Measurements from ENCODE around the gene GPR27.

GPR27 gene

GRCh38 chr3:71760140-71760539 lies 6.5 kb downstream of the GPR27 start:
- H3K27ac ChIP-seq (ENCODE audit: low read length): no peak overlapping the region
- H3K4me1 ChIP-seq (ENCODE audit: control insufficient read depth, insufficient read depth, low read length): peaks cover 1% of the 10 kb centered on the region; the same call in 1 of the 2 replicates
- whole genome bisulfite sequencing (ENCODE audit: insufficient coverage, insufficient read length): no CpG with 5 or more reads among the region's 1 CpG
- no peaks in the 10 kb centered on the region for H3K36me3 ChIP-seq (ENCODE audit: control insufficient read depth, insufficient read depth, low read length)
- no peaks in the 10 kb centered on the region for H3K9me3 ChIP-seq (ENCODE audit: control insufficient read depth, insufficient read depth, low read length)
- H3K4me3 ChIP-seq (ENCODE audit: low read length): no peak overlapping the region
- peaks cover 3% of the 10 kb centered on the region; the same call in 1 of the 2 replicates for H3K27me3 ChIP-seq (ENCODE audit: control insufficient read depth, insufficient read depth, low read length)
- DNase-seq (ENCODE audit: low read depth, low spot score): no peak

GRCh38 chr3:71763426-71763825 lies 9.8 kb downstream of the GPR27 start:
- H3K27me3 ChIP-seq (ENCODE audit: control insufficient read depth, insufficient read depth, low read length): no peaks in the 10 kb centered on the region
- H3K27ac ChIP-seq (ENCODE audit: low read length): no peak overlapping the region
- no peaks in the 10 kb centered on the region for H3K4me1 ChIP-seq (ENCODE audit: control insufficient read depth, insufficient read depth, low read length)
- no peaks in the 10 kb centered on the region for H3K36me3 ChIP-seq (ENCODE audit: control insufficient read depth, insufficient read depth, low read length)
- H3K4me3 ChIP-seq (ENCODE audit: low read length): no peak overlapping the region
- no CpG with 5 or more reads among the region's 5 CpGs for WGBS (ENCODE audit: insufficient coverage, insufficient read length)
- no peaks in the 10 kb centered on the region; the same call in 1 of the 2 replicates for H3K9me3 ChIP-seq (ENCODE audit: control insufficient read depth, insufficient read depth, low read length)
- no peak for DNase-seq (ENCODE audit: low read depth, low spot score)

- H3K27me3 ChIP-seq (ENCODE audit: control insufficient read depth, insufficient read depth, low read length): no peaks in the 10 kb centered on the region
- H3K4me1 ChIP-seq (ENCODE audit: control insufficient read depth, insufficient read depth, low read length): peaks cover 4% of the 10 kb centered on the region; the same call in 1 of the 2 replicates
- 100% methylated on average over 1 of the region's 5 CpGs for WGBS (ENCODE audit: insufficient coverage, insufficient read length)
- H3K4me3 ChIP-seq (ENCODE audit: low read length): no peak overlapping the region
- H3K27ac ChIP-seq (ENCODE audit: low read length): no peak overlapping the region
- H3K9me3 ChIP-seq (ENCODE audit: control insufficient read depth, insufficient read depth, low read length): no peaks in the 10 kb centered on the region; the same call in 1 of the 2 replicates
- DNase-seq (ENCODE audit: low read depth, low spot score): no peak
- no peaks in the 10 kb centered on the region for H3K36me3 ChIP-seq (ENCODE audit: control insufficient read depth, insufficient read depth, low read length)
Observed at GRCh38 chr3:71771126-71771525, 17.5 kb downstream of the GPR27 start.

- no peak for DNase-seq (ENCODE audit: low read depth, low spot score)
- no CpG with 5 or more reads among the region's 1 CpG for WGBS (ENCODE audit: insufficient coverage, insufficient read length)
Observed at GRCh38 chr3:71771884-71772283, 18.2 kb downstream of the GPR27 start.

GRCh38 chr3:71776538-71776937 lies 22.9 kb downstream of the GPR27 start:
- H3K4me3 ChIP-seq (ENCODE audit: low read length): no peak overlapping the region
- H3K4me1 ChIP-seq (ENCODE audit: control insufficient read depth, insufficient read depth, low read length): peaks cover 2% of the 10 kb centered on the region; the same call in 1 of the 2 replicates
- no peak for DNase-seq (ENCODE audit: low read depth, low spot score)
- H3K9me3 ChIP-seq (ENCODE audit: control insufficient read depth, insufficient read depth, low read length): no peaks in the 10 kb centered on the region
- H3K36me3 ChIP-seq (ENCODE audit: control insufficient read depth, insufficient read depth, low read length): no peaks in the 10 kb centered on the region
- H3K27me3 ChIP-seq (ENCODE audit: control insufficient read depth, insufficient read depth, low read length): no peaks in the 10 kb centered on the region
- no peak overlapping the region for H3K27ac ChIP-seq (ENCODE audit: low read length)
- no CpG with 5 or more reads among the region's 6 CpGs for WGBS (ENCODE audit: insufficient coverage, insufficient read length)

More at GRCh38 chr3:71771884-71772283, 18.2 kb downstream of the GPR27 start:
- Histone ChIP-seq H3K27me3 (ENCODE audit: control insufficient read depth, insufficient read depth, low read length) (no peaks in the 10 kb centered on the region), H3K9me3 (ENCODE audit: control insufficient read depth, insufficient read depth, low read length) (no peaks in the 10 kb centered on the region; the same call in 1 of the 2 replicates), H3K36me3 (ENCODE audit: control insufficient read depth, insufficient read depth, low read length) (no peaks in the 10 kb centered on the region), H3K27ac (ENCODE audit: low read length) (no peak overlapping the region), H3K4me1 (ENCODE audit: control insufficient read depth, insufficient read depth, low read length) (peaks cover 4% of the 10 kb centered on the region; the same call in 1 of the 2 replicates), H3K4me3 (ENCODE audit: low read length) (no peak overlapping the region)

GRCh38 chr3:71778353-71778752 lies 24.7 kb downstream of the GPR27 start:
- Histone ChIP-seq H3K4me3 (ENCODE audit: low read length) (no peak overlapping the region), H3K27me3 (ENCODE audit: control insufficient read depth, insufficient read depth, low read length) (no peaks in the 10 kb centered on the region), H3K27ac (ENCODE audit: low read length) (no peak overlapping the region), H3K36me3 (ENCODE audit: control insufficient read depth, insufficient read depth, low read length) (no peaks in the 10 kb centered on the region), H3K9me3 (ENCODE audit: control insufficient read depth, insufficient read depth, low read length) (no peaks in the 10 kb centered on the region), H3K4me1 (ENCODE audit: control insufficient read depth, insufficient read depth, low read length) (peaks cover 2% of the 10 kb centered on the region; the same call in 1 of the 2 replicates)
- WGBS (ENCODE audit: insufficient coverage, insufficient read length): no CpG with 5 or more reads among the region's 3 CpGs
- no peak for DNase-seq (ENCODE audit: low read depth, low spot score)

GRCh38 chr3:71779674-71780377 lies 26.2 kb downstream of the GPR27 start:
- no peak for DNase-seq (ENCODE audit: low read depth, low spot score)
- no peak overlapping the region for H3K4me3 ChIP-seq (ENCODE audit: low read length)

GRCh38 chr3:71780430-71780829 lies 26.8 kb downstream of the GPR27 start:
- Histone ChIP-seq H3K36me3 (ENCODE audit: control insufficient read depth, insufficient read depth, low read length) (no peaks in the 10 kb centered on the region), H3K27ac (ENCODE audit: low read length) (no peak overlapping the region), H3K4me3 (ENCODE audit: low read length) (no peak overlapping the region), H3K27me3 (ENCODE audit: control insufficient read depth, insufficient read depth, low read length) (peaks cover 11% of the 10 kb centered on the region), H3K4me1 (ENCODE audit: control insufficient read depth, insufficient read depth, low read length) (peaks cover 2% of the 10 kb centered on the region; the same call in 1 of the 2 replicates), H3K9me3 (ENCODE audit: control insufficient read depth, insufficient read depth, low read length) (no peaks in the 10 kb centered on the region)
- WGBS (ENCODE audit: insufficient coverage, insufficient read length): no CpG with 5 or more reads among the region's 4 CpGs
- no peak for DNase-seq (ENCODE audit: low read depth, low spot score)

More at GRCh38 chr3:71779674-71780377, 26.2 kb downstream of the GPR27 start:
- Histone ChIP-seq H3K4me1 (ENCODE audit: control insufficient read depth, insufficient read depth, low read length) (peaks cover 2% of the 10 kb centered on the region; the same call in 1 of the 2 replicates), H3K27ac (ENCODE audit: low read length) (no peak overlapping the region), H3K9me3 (ENCODE audit: control insufficient read depth, insufficient read depth, low read length) (no peaks in the 10 kb centered on the region), H3K27me3 (ENCODE audit: control insufficient read depth, insufficient read depth, low read length) (peaks cover 8% of the 10 kb centered on the region), H3K36me3 (ENCODE audit: control insufficient read depth, insufficient read depth, low read length) (no peaks in the 10 kb centered on the region)
- no CpG with 5 or more reads among the region's 6 CpGs for WGBS (ENCODE audit: insufficient coverage, insufficient read length)

- Histone ChIP-seq H3K9me3 (ENCODE audit: control insufficient read depth, insufficient read depth, low read length) (no peaks in the 10 kb centered on the region), H3K4me3 (ENCODE audit: low read length) (no peak overlapping the region), H3K36me3 (ENCODE audit: control insufficient read depth, insufficient read depth, low read length) (no peaks in the 10 kb centered on the region), H3K27ac (ENCODE audit: low read length) (no peak overlapping the region), H3K27me3 (ENCODE audit: control insufficient read depth, insufficient read depth, low read length) (peaks cover 21% of the 10 kb centered on the region), H3K4me1 (ENCODE audit: control insufficient read depth, insufficient read depth, low read length) (peaks cover 4% of the 10 kb centered on the region; the same call in 1 of the 2 replicates)
- no peak for DNase-seq (ENCODE audit: low read depth, low spot score)
- WGBS (ENCODE audit: insufficient coverage, insufficient read length): no CpG with 5 or more reads among the region's 1 CpG
Observed at GRCh38 chr3:71783152-71783551, 29.5 kb downstream of the GPR27 start.

GRCh38 chr3:71784201-71784913 lies 30.7 kb downstream of the GPR27 start:
- no peak for DNase-seq (ENCODE audit: low read depth, low spot score)
- WGBS (ENCODE audit: insufficient coverage, insufficient read length): no CpG with 5 or more reads among the region's 23 CpGs
- peak overlapping the region; percentile 54 for H3K4me3 ChIP-seq (ENCODE audit: low read length)
- H3K27ac ChIP-seq (ENCODE audit: low read length): no peak overlapping the region
- H3K36me3 ChIP-seq (ENCODE audit: control insufficient read depth, insufficient read depth, low read length): no peaks in the 10 kb centered on the region
- H3K9me3 ChIP-seq (ENCODE audit: control insufficient read depth, insufficient read depth, low read length): no peaks in the 10 kb centered on the region
- H3K27me3 ChIP-seq (ENCODE audit: control insufficient read depth, insufficient read depth, low read length): peaks cover 21% of the 10 kb centered on the region
- H3K4me1 ChIP-seq (ENCODE audit: control insufficient read depth, insufficient read depth, low read length): peaks cover 4% of the 10 kb centered on the region; the same call in 1 of the 2 replicates

Data from iPS DF 6.9 (cell line).